ENCODE results near the gene CLASRP.

GRCh38 chr19:45070214-45070613 is 31.4 kb downstream of the CLASRP start:
- no peak for TF ChIP-seq POLR2AphosphoS2 (conservative IDR thresholded peaks at IDR 0.05; ENCODE audit: low read length)
- TF ChIP-seq POLR2A (IDR thresholded peaks at IDR 0.05; ENCODE audit: low read length), result no peak
- TF ChIP-seq SREBF2 (IDR thresholded peaks at IDR 0.05), result no peak
- no peak for TF ChIP-seq CTCF (IDR thresholded peaks at IDR 0.05)

Data from A549 (cell line).